Right cardiac atrium (tissue), 5 donors: ENCODE data around the gene GALNT14. TPM values are rescaled to one million over a fixed set of nuclear protein-coding genes. Genes with fewer than 3 reads are reported as not detected.

Experiments used
- ATAC-seq, 2 donors: fragments of 200-7000 bp; cut with Tn5 transposase; one replicate each; pipeline versions ENCODE4 v1.8.0 to v1.9.1; 2020; ENCODE audit warnings: moderate library complexity in 2 of 2, mild to moderate bottlenecking in 1 of 2
- DNase-seq, 3 donors: peaks; one replicate each; pipeline ENCODE4 v3.0.0-alpha.2; 2020
- H3K27ac ChIP-seq: one replicate; pipeline ENCODE4 v1.5.1; 2013; ENCODE audit warnings: mild to moderate bottlenecking, low read length, control low read depth, moderate library complexity
- H3K27me3 ChIP-seq: one replicate; pipeline ENCODE4 v1.6.1; 2013; ENCODE audit not compliant: control insufficient read depth, insufficient read depth
- H3K4me1 ChIP-seq: one replicate; pipeline ENCODE4 v1.6.1; 2013; ENCODE audit warnings: low read length; ENCODE audit not compliant: control insufficient read depth, insufficient read depth
- H3K4me3 ChIP-seq: one replicate; pipeline ENCODE4 v1.5.1; 2013; ENCODE audit warnings: low read length, control low read depth
- H3K9me3 ChIP-seq: one replicate; pipeline ENCODE4 v1.6.1; 2013; ENCODE audit warnings: low read length; ENCODE audit not compliant: control insufficient read depth
- WGBS: extraction: QIAGEN DNeasy Blood & Tissue Kit; methylation state at CpG from one replicate; pipeline ENCODE4 v1.1.7; 2013; 5-methylcytosine and 5-hydroxymethylcytosine counted together
- intact Hi-C, 4 donors: fragments of 100-400 bp; cut with DNase I; formaldehyde crosslinking; loops; one replicate each; pipeline versions ENCODE4 v1.11.0 to v1.14.0; 2022 to 2023
- polyA plus RNA-seq: library from polyadenylated mRNA; stranded (reverse); fragments of 200-250 nt; gene quantifications from one replicate; pipeline ENCODE4 v1.2.3, GENCODE V29; 2013
- total RNA-seq, 4 donors: library from RNA; stranded (reverse); fragmentation: NEBNext Ultra II Directional; extraction: Animal tissue kit (Norgen Biotek cat#: 25700); gene quantifications; one replicate each; pipeline ENCODE4 v1.2.1, GENCODE V29; 2021
- donor health status: healthy with polysubstance abuse.
- donor health status: DM: no; HTN: yes; CAD: no.
- donor health status: DM: no; HTN: no; CAD: no.
- donor health status: DM: no; HTN: yes; CAD: no; lungs with severe emphysema.
- donor health status: DM: yes; HTN: yes; CAD: no.

The GALNT14 gene
- total and polyA plus RNA-seq, 5 donors = 0.21 to 0.25 TPM; not detected in 3

DNA sequence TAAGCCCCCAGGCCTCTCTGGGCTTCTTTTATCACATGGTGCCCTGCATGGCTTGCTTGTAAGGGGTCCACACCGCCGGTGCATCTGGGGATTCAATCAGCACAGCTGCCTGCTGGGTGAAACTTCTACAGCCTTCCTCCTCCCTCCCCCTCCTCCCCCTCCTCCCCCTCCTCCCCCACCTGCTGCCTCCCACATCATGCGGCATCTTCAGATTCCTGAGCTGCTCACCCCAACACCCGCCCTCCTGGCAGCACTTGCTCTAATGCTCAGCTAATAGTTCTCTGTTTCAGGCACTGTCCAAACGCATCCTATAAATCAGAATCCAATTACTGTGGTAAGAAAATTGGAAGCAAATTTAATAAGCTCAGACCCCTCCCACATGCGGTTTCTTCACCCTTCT, 150.7 kb downstream of the GALNT14 start:
- DNase-seq (no peak), ATAC-seq (no peak)
- 76% methylated on average over 6 of the region's 6 CpGs for WGBS
- Histone ChIP-seq H3K4me3 (no peak overlapping the region), H3K27me3 (no peaks in the 10 kb centered on the region), H3K9me3 (no peaks in the 10 kb centered on the region), H3K4me1 (peaks cover 3% of the 10 kb centered on the region), H3K27ac (no peak overlapping the region)
- intact Hi-C loops = no loop called here

DNA sequence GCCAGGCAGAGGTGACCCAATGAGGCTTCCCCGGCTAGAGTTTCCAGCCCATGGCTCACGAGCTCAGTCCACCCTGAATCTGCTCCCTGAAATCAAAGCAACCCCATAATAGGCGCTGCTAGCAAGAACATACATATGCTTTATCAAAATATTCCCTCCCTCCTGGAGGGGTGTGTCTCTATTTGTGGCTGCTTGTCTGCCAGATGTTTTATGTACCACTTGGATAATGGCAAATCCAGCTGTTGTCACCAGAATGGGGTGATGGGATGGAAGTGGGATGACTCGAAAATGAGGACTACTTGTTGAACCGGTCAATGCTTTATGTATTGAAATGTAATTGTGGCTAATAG, 152.0 kb downstream of the GALNT14 start:
- intact Hi-C loops = no loop called here
- Histone ChIP-seq H3K27me3 (no peaks in the 10 kb centered on the region), H3K27ac (no peak overlapping the region), H3K9me3 (no peaks in the 10 kb centered on the region), H3K4me1 (peaks cover 3% of the 10 kb centered on the region), H3K4me3 (no peak overlapping the region)
- DNase-seq = no peak
- WGBS = 67% methylated on average over 5 of the region's 5 CpGs
- ATAC-seq = no peak

DNA sequence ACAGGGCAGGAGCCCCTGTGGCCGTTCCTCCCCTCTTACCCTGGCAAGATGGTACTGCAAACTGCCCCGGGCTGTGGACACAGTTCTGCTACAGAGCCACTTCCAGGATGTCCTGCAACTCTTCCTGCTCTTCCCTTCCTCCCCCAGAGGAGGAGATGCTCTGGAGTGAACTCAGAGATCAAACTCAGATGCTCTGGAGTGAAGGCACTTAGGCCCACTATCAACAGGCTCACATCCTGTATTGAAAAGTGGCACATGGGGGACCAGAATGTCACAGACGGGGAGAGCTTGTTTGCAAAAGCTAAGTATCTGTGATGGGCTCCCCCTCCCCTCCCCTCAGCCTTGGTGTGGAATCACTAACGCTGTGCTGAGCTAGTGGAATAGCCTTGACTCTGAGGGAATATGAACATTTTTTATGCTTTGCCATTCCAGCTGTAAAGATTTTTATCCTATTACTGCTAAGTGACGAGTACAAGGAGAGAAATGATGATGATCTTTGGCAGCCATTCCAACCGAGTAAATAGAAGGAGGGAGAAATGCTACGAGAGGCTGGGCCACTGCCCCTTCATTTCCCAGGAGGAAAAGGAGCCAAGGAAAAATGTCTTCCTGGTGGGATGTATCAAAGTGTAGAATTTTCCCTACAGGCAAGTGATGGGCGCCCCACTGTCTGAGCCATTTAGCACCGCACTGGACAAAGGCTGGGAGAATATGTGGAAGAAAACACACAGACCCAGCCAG, 152.6 kb downstream of the GALNT14 start:
- H3K4me1 ChIP-seq = peaks cover 3% of the 10 kb centered on the region
- no peaks in the 10 kb centered on the region for H3K9me3 ChIP-seq
- DNase-seq (no peak), ATAC-seq (no peak)
- intact Hi-C loops = no loop called here
- peak overlapping the region; percentile 13 for H3K27ac ChIP-seq
- 51% methylated on average over 9 of the region's 9 CpGs for WGBS
- H3K27me3 ChIP-seq = no peaks in the 10 kb centered on the region
- no peak overlapping the region for H3K4me3 ChIP-seq

DNA sequence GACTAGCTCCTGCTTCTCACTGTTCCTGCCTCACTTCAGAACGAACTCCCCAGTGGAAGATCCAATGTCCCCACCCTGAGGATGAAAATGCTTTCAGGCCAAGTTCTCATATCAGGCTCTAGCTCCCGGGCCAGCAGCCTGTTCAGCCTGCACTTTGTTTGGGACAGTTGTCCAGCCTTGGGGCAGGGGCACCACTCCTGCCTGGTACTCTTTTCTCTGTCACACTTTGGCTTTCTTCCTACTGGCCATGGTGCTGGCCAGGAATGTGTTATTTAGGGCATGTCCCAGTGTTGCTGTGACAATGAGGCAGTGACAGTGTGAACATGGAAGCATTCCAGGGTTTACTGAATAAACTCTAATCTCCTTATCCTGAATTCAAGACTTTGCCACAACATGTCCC, 154.1 kb downstream of the GALNT14 start:
- intact Hi-C loops = no loop called here
- no peaks in the 10 kb centered on the region for H3K9me3 ChIP-seq
- no peak overlapping the region for H3K4me3 ChIP-seq
- H3K27ac ChIP-seq = no peak overlapping the region
- WGBS = 24% methylated on average over 2 of the region's 2 CpGs
- H3K4me1 ChIP-seq = peaks cover 7% of the 10 kb centered on the region
- no peaks in the 10 kb centered on the region for H3K27me3 ChIP-seq
- DNase-seq (peak; percentile 18 to 71 (median 70)), ATAC-seq (peak; percentile 72 to 85)

DNA sequence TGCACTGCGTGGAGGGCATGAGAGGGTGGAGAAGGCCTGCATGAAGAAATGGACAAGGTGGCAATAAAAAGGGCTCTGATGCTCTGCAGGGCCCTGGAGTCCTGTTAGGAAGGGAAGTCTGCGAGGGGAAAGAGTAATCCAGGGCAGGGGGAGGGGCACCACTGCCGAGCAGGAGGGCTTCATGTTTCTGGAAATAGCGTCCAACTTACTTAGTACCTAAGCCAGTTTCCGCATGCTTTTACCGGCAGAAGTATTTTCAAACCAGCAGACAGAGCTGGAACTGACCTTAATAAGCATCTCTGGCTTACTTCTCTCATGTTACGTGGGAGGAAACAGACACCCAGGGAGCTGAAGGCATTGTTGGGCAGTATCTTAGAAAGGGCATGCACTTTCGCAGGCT, 156.7 kb downstream of the GALNT14 start:
- no peaks in the 10 kb centered on the region for H3K9me3 ChIP-seq
- peaks cover 7% of the 10 kb centered on the region for H3K4me1 ChIP-seq
- ATAC-seq = no peak
- H3K27ac ChIP-seq = no peak overlapping the region
- H3K4me3 ChIP-seq = no peak overlapping the region
- DNase-seq = no peak
- WGBS = 58% methylated on average over 8 of the region's 8 CpGs
- intact Hi-C loops = no loop called here
- H3K27me3 ChIP-seq = no peaks in the 10 kb centered on the region

DNA sequence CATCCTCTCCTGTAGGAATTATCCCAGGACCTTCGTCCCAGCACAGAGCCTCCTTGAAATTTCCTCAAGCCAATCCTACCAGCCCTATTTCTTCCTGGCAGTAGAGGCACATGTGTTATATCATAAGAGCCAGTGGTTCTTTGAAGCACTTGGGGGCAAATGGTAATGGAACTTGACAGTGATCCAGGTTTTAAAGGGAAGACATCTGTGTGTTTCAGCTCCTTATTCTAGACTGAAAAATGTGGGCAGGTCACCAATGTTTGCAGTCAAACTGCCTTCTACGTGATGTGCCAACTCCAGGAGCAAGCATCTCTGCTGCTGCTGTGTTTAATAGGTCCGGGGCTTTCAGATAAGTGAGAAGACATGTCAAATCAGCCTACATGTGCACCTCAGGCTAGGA, 157.1 kb downstream of the GALNT14 start:
- H3K4me1 ChIP-seq = peaks cover 7% of the 10 kb centered on the region
- H3K27ac ChIP-seq = no peak overlapping the region
- DNase-seq = no peak
- ATAC-seq = no peak
- H3K9me3 ChIP-seq = no peaks in the 10 kb centered on the region
- H3K4me3 ChIP-seq = no peak overlapping the region
- WGBS = 63% methylated on average over 3 of the region's 3 CpGs
- intact Hi-C loops = no loop called here
- H3K27me3 ChIP-seq = no peaks in the 10 kb centered on the region

DNA sequence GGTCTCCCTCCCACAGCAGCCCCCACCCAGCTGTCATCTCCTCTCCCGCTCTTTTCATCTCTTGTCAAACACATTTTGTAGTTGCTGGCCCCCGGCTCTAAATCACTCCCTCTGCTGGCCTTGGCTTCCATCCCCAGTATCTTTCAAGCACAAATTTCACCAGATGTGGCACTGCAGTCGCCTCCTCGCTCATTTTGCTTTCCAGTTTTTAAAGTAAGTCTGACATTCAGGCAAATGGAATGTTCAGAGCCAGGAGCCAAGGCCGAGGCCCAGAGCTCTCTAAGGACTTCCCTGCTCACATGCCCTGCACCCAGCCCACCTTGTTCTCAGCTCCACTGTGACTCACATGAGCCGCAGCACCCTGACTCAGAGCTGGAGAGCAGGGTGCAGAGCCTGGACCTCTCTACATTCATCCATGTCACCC, 158.4 kb downstream of the GALNT14 start:
- DNase-seq (peak in 1 of 3 donors; percentile 28), ATAC-seq (peak; percentile 45 to 77)
- WGBS = 40% methylated on average over 6 of the region's 6 CpGs
- Histone ChIP-seq H3K27ac (no peak overlapping the region), H3K9me3 (no peaks in the 10 kb centered on the region), H3K4me3 (no peak overlapping the region), H3K4me1 (peaks cover 7% of the 10 kb centered on the region), H3K27me3 (no peaks in the 10 kb centered on the region)
- intact Hi-C loops = no loop called here

DNA sequence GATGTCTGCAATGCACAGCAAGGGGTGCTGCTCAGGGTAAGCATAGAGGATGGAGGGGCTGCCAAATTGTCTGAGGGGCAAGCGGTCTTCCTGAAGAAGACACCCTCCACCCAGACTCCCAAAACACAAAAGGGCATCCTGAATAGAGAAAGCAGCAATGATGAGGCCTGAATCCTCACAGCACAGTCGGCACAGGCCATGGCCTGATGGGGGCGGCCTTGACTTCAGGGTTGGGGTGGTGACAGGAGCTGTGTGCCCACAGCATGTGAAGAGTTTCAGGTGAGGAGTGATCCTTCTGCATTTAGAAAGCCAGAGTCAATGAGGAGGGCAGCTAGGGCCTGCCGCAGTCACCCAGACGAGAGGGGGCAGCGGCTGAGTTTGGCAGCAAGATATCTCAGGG, 159.4 kb downstream of the GALNT14 start:
- 83% methylated on average over 6 of the region's 6 CpGs for WGBS

DNA sequence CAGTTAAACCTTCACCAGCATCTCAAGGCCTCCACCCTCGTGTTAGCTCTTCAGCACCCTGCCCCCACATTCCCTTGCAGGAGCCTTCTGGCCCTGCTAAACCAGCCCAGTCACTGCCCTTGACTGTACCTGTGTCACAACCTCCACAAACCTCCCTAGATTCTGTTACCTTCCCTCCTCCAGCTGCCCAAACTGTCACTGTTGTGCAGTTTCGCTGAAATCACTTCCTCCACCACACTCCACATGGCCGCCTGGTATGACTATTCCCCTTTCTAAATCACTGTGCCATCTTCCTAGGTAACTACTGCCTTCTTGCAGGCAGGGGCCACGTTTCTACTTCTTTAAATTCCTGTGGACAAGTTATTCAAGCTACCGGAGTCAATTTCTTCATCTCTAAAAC, 160.2 kb downstream of the GALNT14 start:
- Histone ChIP-seq H3K4me3 (no peak overlapping the region), H3K27ac (no peak overlapping the region), H3K9me3 (no peaks in the 10 kb centered on the region), H3K27me3 (no peaks in the 10 kb centered on the region), H3K4me1 (peaks cover 4% of the 10 kb centered on the region)
- DNase-seq = no peak
- intact Hi-C loops = no loop called here
- ATAC-seq = no peak
- WGBS = 84% methylated on average over 5 of the region's 5 CpGs

More for the DNA sequence above, 159.4 kb downstream of the GALNT14 start:
- Histone ChIP-seq H3K9me3 (no peaks in the 10 kb centered on the region), H3K27ac (no peak overlapping the region), H3K27me3 (no peaks in the 10 kb centered on the region), H3K4me3 (no peak overlapping the region), H3K4me1 (peaks cover 4% of the 10 kb centered on the region)
- intact Hi-C loops = no loop called here
- ATAC-seq (no peak), DNase-seq (no peak)

DNA sequence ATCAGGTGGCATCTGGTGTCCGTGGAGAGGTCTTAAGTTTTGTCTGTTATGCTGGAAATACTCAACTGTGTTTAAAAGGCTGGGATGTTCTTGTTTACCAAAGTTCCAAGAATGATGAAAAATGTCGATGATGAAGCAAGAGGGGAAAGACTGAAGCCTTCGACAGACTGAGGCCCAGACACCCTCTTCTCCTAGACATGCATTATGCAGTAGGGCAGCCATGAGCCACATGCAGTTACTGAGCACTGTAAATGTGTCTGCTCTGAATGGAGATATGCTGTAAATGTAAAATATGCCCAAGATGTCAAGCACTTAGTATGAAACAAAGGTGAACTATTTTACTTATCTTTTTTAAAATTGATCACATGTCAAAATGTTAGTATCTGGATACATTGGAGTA, 163.1 kb downstream of the GALNT14 start:
- ATAC-seq = no peak
- DNase-seq = no peak
- H3K4me3 ChIP-seq = no peak overlapping the region
- 82% methylated on average over 3 of the region's 3 CpGs for WGBS
- no peaks in the 10 kb centered on the region for H3K9me3 ChIP-seq
- H3K4me1 ChIP-seq = peaks cover 3% of the 10 kb centered on the region
- intact Hi-C loops = no loop called here
- H3K27me3 ChIP-seq = no peaks in the 10 kb centered on the region
- H3K27ac ChIP-seq = no peak overlapping the region

DNA sequence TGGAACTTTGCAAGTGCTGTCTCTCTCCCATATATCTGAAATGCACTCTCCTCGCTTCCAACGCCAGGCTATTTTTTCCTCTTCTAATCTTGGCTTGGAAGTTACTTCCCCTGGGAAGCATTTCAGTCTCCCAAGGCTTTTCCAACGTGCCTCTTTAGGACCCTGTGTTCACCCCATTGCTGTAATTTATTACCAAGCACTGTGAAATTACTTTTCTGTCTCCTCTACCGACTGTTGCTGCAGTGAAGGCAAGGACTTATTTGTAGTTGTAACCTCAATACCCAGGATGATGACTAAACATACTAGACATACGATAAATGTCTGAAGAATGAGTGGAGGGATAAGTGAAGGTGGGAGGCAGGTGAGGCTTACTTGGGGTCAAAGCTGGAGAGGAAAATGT, 163.7 kb downstream of the GALNT14 start:
- 43% methylated on average over 5 of the region's 5 CpGs for whole genome bisulfite sequencing
- Histone ChIP-seq H3K27ac (no peak overlapping the region), H3K4me1 (no peaks in the 10 kb centered on the region), H3K27me3 (no peaks in the 10 kb centered on the region), H3K4me3 (no peak overlapping the region), H3K9me3 (no peaks in the 10 kb centered on the region)
- no peak for ATAC-seq
- no peak for DNase-seq
- intact Hi-C loops = no loop called here

DNA sequence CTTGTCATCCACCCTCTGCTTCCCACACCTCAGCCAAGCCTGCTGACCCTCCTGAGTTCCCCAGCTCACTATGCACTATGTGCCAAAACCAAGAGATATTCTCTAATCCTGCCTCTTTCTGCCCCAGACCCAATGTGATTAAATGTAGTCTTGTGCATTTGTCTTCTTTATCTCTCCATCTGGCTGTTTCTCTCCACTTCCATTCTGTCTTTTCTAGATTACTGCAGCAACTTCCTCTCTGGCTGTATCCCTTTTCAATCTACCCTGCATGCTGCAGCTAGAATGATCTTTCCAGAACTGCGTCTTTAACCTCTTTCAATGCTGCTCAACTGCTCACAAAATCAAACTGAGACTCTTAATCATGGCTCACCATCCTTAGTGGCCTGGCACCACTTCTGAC, 164.1 kb downstream of the GALNT14 start:
- DNase-seq (no peak), ATAC-seq (no peak)
- Histone ChIP-seq H3K27ac (no peak overlapping the region), H3K4me1 (no peaks in the 10 kb centered on the region), H3K4me3 (no peak overlapping the region), H3K9me3 (no peaks in the 10 kb centered on the region), H3K27me3 (no peaks in the 10 kb centered on the region)
- WGBS = 70% methylated on average over 1 of the region's 1 CpG
- intact Hi-C loops = no loop called here
